GM12878 (cell line): ENCODE measurements around the gene NDRG4. TPM values are rescaled to one million over a fixed set of nuclear protein-coding genes. Genes with fewer than 3 reads are reported as not detected.

Experiments used
- ATAC-seq: fragments of 200-7000 bp; cut with Tn5 transposase; 3 replicates; pipeline ENCODE4 v1.9.1; 2020; ENCODE audit warnings: mild to moderate bottlenecking, moderate library complexity
- BruUV-seq: library from RNA; stranded (reverse); fragments of 400-500 nt; replicated peaks from 2 replicates; lab custom pipeline; 2021; lab: Mats Ljungman, UMichigan
- CTCF ChIA-PET: fragments of 300-600 bp; sonication (Branson Sonifier 250); formaldehyde crosslinking; extraction: SDS; loops from one replicate; lab custom pipeline; 2021; ENCODE audit warnings: inconsistent platforms; lab: Yijun Ruan, JAX
- POLR2A ChIA-PET: fragments of 350-600 bp; formaldehyde crosslinking; extraction: SDS; loops from one replicate; lab custom pipeline; 2021; ENCODE audit warnings: inconsistent platforms; lab: Charles Lee
- RAD21 ChIA-PET: fragments of 300-600 bp; sonication (Branson Sonifier 250); formaldehyde crosslinking; loops from one replicate; lab custom pipeline; 2023; ENCODE audit warnings: antibody characterized with exemption; ENCODE audit not compliant: unreplicated experiment; lab: Charles Lee
- SMC1A ChIA-PET: fragments of 300-600 bp; sonication (Branson Sonifier 250); formaldehyde crosslinking; loops from one replicate; lab custom pipeline; 2023; ENCODE audit not compliant: unreplicated experiment, uncharacterized antibody; lab: Charles Lee
- DNase-seq: peaks from one replicate; pipeline ENCODE4 v3.0.0-alpha.2; 2011; ENCODE audit warnings: low read depth, low spot score
- FAIRE-seq: peaks from 3 replicates; lab custom pipeline; 2011; peaks lifted over from hg19 to GRCh38; lab: Jason Lieb, UNC
- H2AFZ ChIP-seq: 2 replicates; pipeline ENCODE4 v1.6.0; 2011; ENCODE audit warnings: low read depth, low read length, control low read depth; ENCODE audit not compliant: control insufficient read depth
- H3K27ac ChIP-seq: 2 replicates; pipeline ENCODE4 v1.5.1; 2011; ENCODE audit warnings: control low read depth; ENCODE audit not compliant: control insufficient read depth, insufficient read depth
- H3K27me3 ChIP-seq, 2 experiments: replicated peaks in 1 of 2; 2 replicates each; pipeline versions ENCODE4 v1.6.0 to v1.6.1; 2011; ENCODE audit warnings: low read length in 1 of 2; ENCODE audit not compliant: control insufficient read depth in 2 of 2, insufficient read depth in 2 of 2
- H3K36me3 ChIP-seq, 2 experiments: 2 replicates each; pipeline ENCODE4 v1.5.1; 2011; ENCODE audit warnings: low read length in 1 of 2; ENCODE audit not compliant: control insufficient read depth in 2 of 2, insufficient read depth in 2 of 2
- H3K4me1 ChIP-seq: 2 replicates; pipeline ENCODE4 v1.6.1; 2011; ENCODE audit warnings: mild to moderate bottlenecking, low read length, moderate library complexity, mixed read lengths; ENCODE audit not compliant: control insufficient read depth, insufficient read depth
- H3K4me2 ChIP-seq: 2 replicates; pipeline ENCODE4 v1.6.0; 2011; ENCODE audit warnings: control low read depth; ENCODE audit not compliant: control insufficient read depth, insufficient read depth
- H3K4me3 ChIP-seq: fragments of 200-600 bp; sonication (generic); 2 replicates; pipeline ENCODE4 v1.5.1; 2016
- H3K79me2 ChIP-seq: 2 replicates; pipeline ENCODE4 v1.6.0; 2011; ENCODE audit warnings: low read length; ENCODE audit not compliant: control insufficient read depth, insufficient read depth
- H3K9ac ChIP-seq: 2 replicates; pipeline ENCODE4 v1.8.0; 2011; ENCODE audit warnings: low read length, control low read depth, mixed read lengths; ENCODE audit not compliant: control insufficient read depth, insufficient read depth
- H3K9me3 ChIP-seq: replicated peaks from 3 replicates; pipeline ENCODE4 v1.5.1; 2011; ENCODE audit warnings: mild to moderate bottlenecking, low read length; ENCODE audit not compliant: control insufficient read depth, insufficient read depth
- H4K20me1 ChIP-seq: 2 replicates; pipeline ENCODE4 v1.6.0; 2011; ENCODE audit not compliant: control insufficient read depth, insufficient read depth
- BCLAF1 ChIP-seq: fragments of 450-650 bp; IDR thresholded peaks from 2 replicates; pipeline ENCODE4 v1.6.1; 2017; ENCODE audit warnings: antibody characterized with exemption, mild to moderate bottlenecking, moderate library complexity
- CBX5 ChIP-seq: sonication (generic); IDR thresholded peaks from 2 replicates; pipeline ENCODE4 v1.6.1; 2016; ENCODE audit warnings: low read depth, moderate library complexity, mild to moderate bottlenecking, inconsistent platforms
- CREB1 ChIP-seq: IDR thresholded peaks from 2 replicates; pipeline ENCODE4 v1.6.1; 2012; ENCODE audit warnings: low read depth, mild to moderate bottlenecking, inconsistent platforms
- JUNB ChIP-seq: IDR thresholded peaks from 2 replicates; pipeline ENCODE4 v1.6.1; 2016; ENCODE audit warnings: antibody characterized with exemption, mild to moderate bottlenecking
- LARP7 ChIP-seq: fragments of 450-650 bp; IDR thresholded peaks from 2 replicates; pipeline ENCODE4 v1.6.1; 2017; ENCODE audit warnings: mild to moderate bottlenecking
- NFYA ChIP-seq: IDR thresholded peaks from 2 replicates; pipeline ENCODE4 v1.6.1; 2011; ENCODE audit warnings: low read depth, mild to moderate bottlenecking, low read length, improper control_type of control experiment, borderline replicate concordance
- RBBP5 ChIP-seq: fragments of 200-600 bp; sonication (generic); conservative IDR thresholded peaks from 2 replicates; pipeline ENCODE4 v1.6.1; 2016
- RUNX3 ChIP-seq: IDR thresholded peaks from 2 replicates; pipeline ENCODE4 v1.6.1; 2012; ENCODE audit warnings: low read length, inconsistent platforms
- SP1 ChIP-seq: IDR thresholded peaks from one replicate; pipeline ENCODE4 v1.6.1; 2011; ENCODE audit warnings: low read depth, low read length
- SREBF2 ChIP-seq: IDR thresholded peaks from 2 replicates; pipeline ENCODE4 v1.6.1; 2012; ENCODE audit warnings: mild to moderate bottlenecking, low read length
- ZNF207 ChIP-seq: fragments of 450-650 bp; IDR thresholded peaks from 2 replicates; pipeline ENCODE4 v1.6.1; 2014; ENCODE audit warnings: antibody characterized with exemption, mild to moderate bottlenecking, borderline replicate concordance
- WGBS: methylation state at CpG from one replicate; pipeline ENCODE4 v1.1.6; 2016; ENCODE audit warnings: low lambda C conversion rate; ENCODE audit not compliant: insufficient replicate concordance, insufficient coverage; ENCODE audit errors: missing lambda C conversion rate; 5-methylcytosine and 5-hydroxymethylcytosine counted together
- in situ Hi-C: fragments of 300-500 bp; cut with MboI; formaldehyde crosslinking; loops from 9 replicates; pipeline ENCODE4 v1.14.3; 2018; ENCODE audit warnings: mixed read lengths
- intact Hi-C: fragments of 100-400 bp; cut with micrococcal nuclease; formaldehyde crosslinking; loops from one replicate; pipeline ENCODE4 v1.14.2; 2022; ENCODE audit not compliant: unreplicated experiment
- polyA plus RNA-seq, 11 experiments: library from polyadenylated mRNA; depleted of rRNA in 4 of 11; unstranded in 6 of 11; stranded (reverse) in 5 of 11; fragments of >200 nt; fragmentation: Nextera tagmentation in 4 of 11; fragmentation: Illumina TruSeq in 1 of 11; extraction: Ambion mirVana in 4 of 11; extraction: Trizol in 1 of 11; gene quantifications; 1 replicate in 1 of 11; 2 replicates in 10 of 11; pipeline versions ENCODE4 v1.2.1 to v1.2.3, GENCODE V29; 2011 to 2016; ENCODE audit warnings: inconsistent platforms in 2 of 11, missing spikeins in 2 of 11, low read depth in 1 of 11
- total RNA-seq, 4 experiments: library from RNA; depleted of rRNA in 3 of 4; stranded (reverse); fragments of >200 nt in 3 of 4; fragmentation: Illumina TruSeq in 1 of 4; extraction: Trizol in 1 of 4; gene quantifications; 2 replicates each; pipeline versions ENCODE4 v1.2.1 to v1.2.3, GENCODE V29; 2013 to 2021

NDRG4 gene
- total and polyA plus RNA-seq, 10 of the 15 experiments (the other 5 are each of a cell fraction or from before 2014, with no cell fraction given) = 0.33 to 3.8 (median 2.5) TPM

DNA sequence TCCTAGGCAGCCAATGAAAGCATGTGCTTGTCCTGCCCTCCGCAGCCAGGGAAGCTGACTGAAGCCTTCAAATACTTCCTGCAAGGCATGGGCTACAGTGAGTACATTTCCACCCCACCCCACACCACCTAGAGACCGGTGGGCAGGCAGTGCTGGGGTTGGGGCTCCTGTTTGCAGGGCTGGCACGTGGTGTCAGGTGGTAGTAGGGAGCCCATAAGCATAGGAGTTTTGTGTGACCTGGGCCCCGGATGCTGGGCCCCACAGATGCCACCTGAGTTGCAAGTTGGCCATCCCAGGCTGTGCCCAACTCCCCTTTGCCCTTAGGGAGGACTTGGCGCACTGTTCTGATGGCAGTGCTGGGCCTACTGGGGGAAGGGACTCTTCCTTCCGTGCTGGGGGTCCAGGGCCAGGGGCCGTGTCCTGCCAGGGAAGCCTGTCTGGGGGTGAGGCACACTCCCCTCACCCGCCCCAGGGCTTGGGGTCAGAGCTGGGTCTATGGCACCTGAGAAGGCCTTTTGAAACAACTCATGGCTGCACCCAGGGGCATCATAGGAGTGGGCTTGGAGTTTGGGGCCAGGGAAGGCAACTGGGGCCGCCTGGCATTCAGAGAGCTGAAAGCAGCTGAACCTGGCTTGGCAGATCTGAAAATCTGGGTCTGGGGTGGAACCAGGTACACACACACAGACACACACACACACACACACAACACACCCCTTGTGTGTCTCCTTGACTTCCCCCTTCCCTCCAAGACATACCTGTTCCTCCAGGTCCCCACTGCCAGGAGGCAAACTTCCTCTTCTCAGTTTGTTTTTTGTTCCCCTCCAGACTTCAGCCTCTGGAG is 9.5 kb downstream of the NDRG4 start:
- in situ Hi-C loops (loop anchor here (25.0 kb wide), 1 partner anchor 228 kb away; the partner anchor contains the start of gene GOT2), intact Hi-C loops (no loop called here)
- 64% methylated on average over 8 of the region's 9 CpGs for WGBS
- Histone ChIP-seq H3K4me1 (no peaks in the 10 kb centered on the region), H2AFZ (no peak overlapping the region), H3K4me3 (no peak overlapping the region), H3K9ac (no peak overlapping the region), H3K36me3 (no peaks in the 10 kb centered on the region), H3K4me2 (no peak overlapping the region), H3K27me3 (no peaks in the 10 kb centered on the region), H3K9me3 (no peaks in the 10 kb centered on the region), H4K20me1 (no peaks in the 10 kb centered on the region), H3K27ac (no peak overlapping the region), H3K79me2 (no peaks in the 10 kb centered on the region; the same call in 1 of the 2 replicates)
- no peak for FAIRE-seq
- ChIA-PET POLR2A (no interaction called here), SMC1A (no interaction called here), RAD21 (interaction anchor here (0.5 to 1.3 kb wide), 3 partner anchors 152 to 176 kb away, joined by 3 to 4 read pairs (median 4); no protein-coding TSS in a partner anchor), CTCF (interaction anchor here (0.6 to 1.6 kb wide), 4 partner anchors 11 to 247 kb away, joined by 3 to 4 read pairs (median 3); no protein-coding TSS in a partner anchor)
- DNase-seq = no peak
- no peak for TF ChIP-seq SREBF2
- ATAC-seq = no peak
- no TSS peak for BruUV-seq

DNA sequence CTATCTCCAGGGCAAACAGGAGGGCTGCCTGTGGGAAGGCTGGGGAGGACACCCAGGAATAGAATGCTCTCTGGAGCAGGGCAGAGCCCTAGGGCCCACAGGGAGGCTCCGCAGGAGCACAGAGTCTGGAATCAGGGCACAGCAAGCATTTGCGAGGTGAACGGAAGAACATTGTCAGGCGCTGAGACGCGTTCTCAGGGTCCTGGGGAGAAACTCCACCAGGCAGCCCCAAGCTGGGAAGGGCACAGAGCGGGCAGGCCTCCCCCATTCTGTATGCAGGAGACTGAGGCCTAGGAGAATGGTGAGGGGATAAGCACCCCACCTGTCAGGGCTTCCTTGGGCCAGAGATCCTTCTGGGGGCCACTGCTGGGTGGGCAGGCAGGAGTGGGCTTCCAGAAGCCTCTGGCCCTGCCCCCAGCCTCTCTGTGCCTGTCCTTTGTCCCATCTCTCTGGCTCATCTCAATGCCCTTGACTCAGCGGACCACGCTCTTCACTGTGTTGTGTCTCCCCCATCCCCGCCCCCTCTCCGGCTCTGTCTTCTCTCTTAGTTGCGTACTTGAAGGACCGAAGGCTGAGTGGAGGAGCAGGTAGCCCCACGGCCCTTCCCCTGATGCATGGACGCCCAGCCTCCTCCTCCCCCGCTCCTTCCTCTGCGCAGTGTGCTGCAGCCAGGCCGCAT is 10.3 kb downstream of the NDRG4 start:
- Histone ChIP-seq H4K20me1 (no peaks in the 10 kb centered on the region), H3K4me1 (0 out of 2 replicates have a peak, but pooled peaks cover 3% of the 10 kb centered on the region), H3K9me3 (no peaks in the 10 kb centered on the region), H3K4me3 (no peak overlapping the region), H2AFZ (no peak overlapping the region), H3K27ac (no peak overlapping the region), H3K36me3 (no peaks in the 10 kb centered on the region), H3K79me2 (peaks cover 5% of the 10 kb centered on the region), H3K27me3 (no peaks in the 10 kb centered on the region), H3K4me2 (no peak overlapping the region), H3K9ac (no peak overlapping the region)
- intact Hi-C loops = no loop called here
- ChIA-PET RAD21 (interaction anchor here (1.3 kb wide), 2 partner anchors 151 to 174 kb away, joined by 3 to 4 read pairs; no protein-coding TSS in a partner anchor), SMC1A (no interaction called here), POLR2A (no interaction called here), CTCF (interaction anchor here (0.6 to 2.5 kb wide), 6 partner anchors 10 to 246 kb away, joined by 3 to 30 read pairs (median 6); no protein-coding TSS in a partner anchor)
- no peak for ATAC-seq
- no peak for FAIRE-seq
- DNase-seq = no peak
- no TSS peak for BruUV-seq
- in situ Hi-C loops = loop anchor here (25.0 kb wide), 1 partner anchor 227 kb away; the partner anchor contains the start of gene GOT2
- WGBS = 87% methylated on average over 17 of the region's 18 CpGs
- TF ChIP-seq CREB1 (no peak), JUNB (no peak), NFYA (no peak), ZNF207 (no peak), LARP7 (no peak), BCLAF1 (no peak), RBBP5 (no peak), RUNX3 (no peak), CBX5 (no peak), SP1 (no peak)
